Osteocyte (in vitro differentiated cells): ENCODE results near the gene PTCD3. TPM values are rescaled to one million over a fixed set of nuclear protein-coding genes. Genes with fewer than 3 reads are reported as not detected.

Source experiments
- total RNA-seq: library from RNA; stranded (reverse); gene quantifications from 2 replicates; pipeline ENCODE4 v1.2.1, GENCODE V29; 2021

The PTCD3 gene
- total RNA-seq, 1 donor from 2014 or later: 71.8 TPM

Other genes starting within 250 kb of the PTCD3 start
- gene ST3GAL5, start 217.2 kb upstream of the PTCD3 start, total RNA-seq: 42.2 and 43.6 TPM in 2 replicates
- gene POLR1A, start 349 bp upstream of the PTCD3 start, total RNA-seq: 43.2 and 49.5 TPM in 2 replicates
- gene IMMT, start 89.2 kb downstream of the PTCD3 start, total RNA-seq: 79.9 and 81.8 TPM in 2 replicates
- gene MRPL35, start 93.2 kb downstream of the PTCD3 start, total RNA-seq: 27.1 and 27.5 TPM in 2 replicates
- gene REEP1, start 231.4 kb downstream of the PTCD3 start, total RNA-seq: 0.16 TPM in 1 of 2 replicates, not detected in the other